Osteoblast (primary cell): ENCODE results near the gene PRRG1. TPM values are rescaled to one million over a fixed set of nuclear protein-coding genes. Genes with fewer than 3 reads are reported as not detected.
A peak's percentile ranks its signal among the peaks of the same experiment; 100 is the strongest.

Experiments
- DNase-seq: peaks from one replicate; pipeline ENCODE4 v3.0.0; 2011; ENCODE audit warnings: low spot score, mixed read lengths; ENCODE audit not compliant: insufficient read length; ENCODE audit errors: missing footprints
- H2AFZ ChIP-seq: 2 replicates; pipeline ENCODE4 v1.6.0; 2011; ENCODE audit warnings: mild to moderate bottlenecking, low read length
- H3K27ac ChIP-seq: 2 replicates; pipeline ENCODE4 v1.5.1; 2011; ENCODE audit warnings: mild to moderate bottlenecking, low read depth, low read length, moderate library complexity
- H3K27me3 ChIP-seq: 2 replicates; pipeline ENCODE4 v1.6.0; 2012; ENCODE audit warnings: mild to moderate bottlenecking, control low read depth, inconsistent platforms, low read length, moderate library complexity; ENCODE audit not compliant: insufficient read depth
- H3K36me3 ChIP-seq: 2 replicates; pipeline ENCODE4 v1.5.1; 2011; ENCODE audit warnings: mild to moderate bottlenecking, low read length, control low read depth, moderate library complexity; ENCODE audit not compliant: insufficient read depth
- H3K4me1 ChIP-seq: 2 replicates; pipeline ENCODE4 v1.5.1; 2011; ENCODE audit warnings: mild to moderate bottlenecking, low read length, control low read depth, moderate library complexity; ENCODE audit not compliant: insufficient read depth
- H3K4me2 ChIP-seq: 2 replicates; pipeline ENCODE4 v1.6.0; 2011; ENCODE audit warnings: mild to moderate bottlenecking, low read length; ENCODE audit not compliant: insufficient read depth
- H3K4me3 ChIP-seq: fragments of 200-600 bp; sonication (generic); 3 replicates; pipeline ENCODE4 v1.5.1; 2012; ENCODE audit warnings: mild to moderate bottlenecking, low read length, inconsistent platforms; ENCODE audit not compliant: insufficient read depth
- H3K79me2 ChIP-seq: 2 replicates; pipeline ENCODE4 v1.6.0; 2012; ENCODE audit warnings: mild to moderate bottlenecking, low read length, control low read depth, inconsistent platforms; ENCODE audit not compliant: insufficient read depth
- H3K9me3 ChIP-seq: 2 replicates; pipeline ENCODE4 v1.5.1; 2011; ENCODE audit warnings: low read depth, low read length, control low read depth
- H4K20me1 ChIP-seq: 2 replicates; pipeline ENCODE4 v1.6.0; 2012; ENCODE audit warnings: mild to moderate bottlenecking, low read length, control low read depth; ENCODE audit not compliant: insufficient read depth
- CTCF ChIP-seq: IDR thresholded peaks from 2 replicates; pipeline ENCODE4 v1.5.1; 2011; ENCODE audit warnings: mild to moderate bottlenecking, low read depth, low read length, moderate library complexity; ENCODE audit errors: extremely low read depth
- total RNA-seq: library from RNA; depleted of rRNA; stranded (reverse); fragments of >200 nt; gene quantifications from 2 replicates; pipeline ENCODE4 v1.2.3, GENCODE V29; 2012

Gene PRRG1
- total RNA-seq, 1 donor = 16.3 TPM

DNA sequence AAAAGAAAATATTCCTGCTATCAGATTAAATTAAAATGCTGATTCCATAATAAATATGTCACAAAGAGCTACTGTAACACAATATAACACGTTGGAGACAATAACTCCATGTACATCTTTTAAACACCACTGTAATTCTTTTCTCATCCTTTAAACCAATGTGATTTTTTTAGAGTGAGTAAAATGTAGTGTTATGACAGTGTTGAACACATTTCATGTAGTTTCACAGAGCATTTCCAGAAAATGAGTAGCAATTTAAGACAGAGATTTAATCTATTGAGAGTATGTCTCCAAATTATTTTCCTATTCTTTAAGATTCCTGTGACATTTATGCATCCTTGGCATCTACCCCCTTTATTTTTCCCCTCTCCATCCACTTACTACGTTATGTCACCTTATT is 17.1 kb upstream of the PRRG1 start:
- no peak overlapping the region for H3K4me3 ChIP-seq

DNA sequence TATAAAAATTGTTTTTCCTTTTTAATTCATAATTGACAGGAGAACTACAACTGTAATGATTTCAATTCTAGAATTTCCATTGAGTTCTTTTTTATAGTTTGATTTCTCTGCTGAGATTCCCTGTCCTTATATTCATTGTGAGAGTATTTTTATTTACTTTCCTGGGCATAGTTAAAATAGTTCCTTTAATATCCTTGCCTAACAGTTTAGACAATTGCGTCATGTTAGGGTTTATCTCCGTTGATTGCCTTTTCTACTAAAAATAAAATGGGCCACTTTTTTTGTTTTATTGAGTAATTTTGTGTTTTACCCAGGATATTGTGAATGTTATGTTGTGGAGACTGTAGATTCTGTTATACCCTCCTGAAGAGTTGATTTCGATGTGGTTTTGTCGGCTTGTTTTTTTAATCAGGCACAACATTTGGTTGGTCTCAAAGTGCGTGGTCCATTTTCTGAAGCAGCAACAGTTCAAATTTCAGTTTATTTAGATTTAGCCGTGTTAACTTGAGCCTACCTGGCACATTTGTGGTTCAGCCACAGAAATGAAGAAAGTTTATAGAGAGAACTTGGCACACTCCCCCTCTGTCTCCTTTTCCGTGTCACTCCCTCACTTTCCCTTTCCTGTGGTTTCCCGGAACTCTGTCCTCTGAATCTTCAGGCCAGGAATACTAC is 16.0 kb upstream of the PRRG1 start:
- H3K27me3 ChIP-seq = no peaks in the 10 kb centered on the region
- H3K9me3 ChIP-seq = no peaks in the 10 kb centered on the region
- DNase-seq = no peak
- H4K20me1 ChIP-seq = no peaks in the 10 kb centered on the region
- no peak for TF ChIP-seq CTCF
- peak overlapping the region; percentile 57 for H2AFZ ChIP-seq
- peak overlapping the region; percentile 46 for H3K4me3 ChIP-seq
- no peaks in the 10 kb centered on the region for H3K4me1 ChIP-seq
- H3K36me3 ChIP-seq = no peaks in the 10 kb centered on the region
- H3K4me2 ChIP-seq = peak overlapping the region; percentile 37
- H3K79me2 ChIP-seq = no peaks in the 10 kb centered on the region
- no peak overlapping the region for H3K27ac ChIP-seq

More for the DNA sequence above, 17.1 kb upstream of the PRRG1 start:
- Histone ChIP-seq H3K79me2 (no peaks in the 10 kb centered on the region), H3K27me3 (no peaks in the 10 kb centered on the region), H2AFZ (no peak overlapping the region), H3K9me3 (no peaks in the 10 kb centered on the region), H3K27ac (no peak overlapping the region), H3K36me3 (no peaks in the 10 kb centered on the region), H4K20me1 (no peaks in the 10 kb centered on the region), H3K4me1 (no peaks in the 10 kb centered on the region), H3K4me2 (no peak overlapping the region)
- DNase-seq = no peak
- no peak for TF ChIP-seq CTCF

GRCh38 chrX:37347420-37347819 is 1.7 kb upstream of the PRRG1 start:
- TF ChIP-seq CTCF = no peak
- peak overlapping the region; percentile 16 for H3K4me2 ChIP-seq
- peaks cover 19% of the 10 kb centered on the region for H3K79me2 ChIP-seq
- H2AFZ ChIP-seq = no peak overlapping the region
- no peak overlapping the region for H3K27ac ChIP-seq
- H3K27me3 ChIP-seq = no peaks in the 10 kb centered on the region
- peaks cover 11% of the 10 kb centered on the region for H3K4me1 ChIP-seq
- no peaks in the 10 kb centered on the region for H3K36me3 ChIP-seq
- no peaks in the 10 kb centered on the region for H3K9me3 ChIP-seq
- no peak overlapping the region for H3K4me3 ChIP-seq
- peaks cover 3% of the 10 kb centered on the region for H4K20me1 ChIP-seq
- no peak for DNase-seq

DNA sequence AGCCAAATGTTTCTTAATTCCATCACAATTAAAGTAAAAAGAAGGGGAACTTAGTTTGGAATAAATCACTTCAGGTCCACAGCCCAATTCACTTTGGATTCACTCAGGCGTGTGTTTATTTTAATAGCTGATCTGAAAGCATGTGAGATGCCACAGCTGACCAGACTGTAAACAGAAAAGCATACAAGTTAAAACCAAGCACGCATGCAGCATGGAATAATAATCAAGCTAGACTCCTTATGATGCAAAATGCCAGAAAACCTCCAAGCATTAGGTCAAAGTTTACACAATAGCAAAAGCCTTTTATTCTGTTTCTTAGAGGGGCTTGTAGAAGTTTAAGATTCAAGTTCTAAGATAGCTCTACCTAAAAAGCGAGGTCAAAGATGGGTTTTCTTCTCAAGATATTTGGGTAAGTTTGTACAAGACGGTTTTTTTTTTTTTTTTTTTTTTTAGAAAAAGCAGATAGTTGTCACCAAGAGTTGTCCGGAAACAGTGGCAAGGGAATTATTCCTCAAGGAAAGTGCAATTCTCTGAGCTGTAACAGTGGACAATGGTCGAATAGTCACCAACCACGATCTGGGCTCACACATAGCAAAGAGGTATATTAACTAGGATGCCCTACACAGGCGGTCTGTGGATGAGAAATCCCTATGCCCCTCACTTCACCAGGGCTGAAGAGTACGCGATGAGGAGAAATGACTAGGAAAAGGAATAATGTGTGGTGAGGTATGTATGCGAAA is 763 bp upstream of the PRRG1 start:
- peak overlapping the region; percentile 70 for H2AFZ ChIP-seq
- peaks cover 3% of the 10 kb centered on the region for H4K20me1 ChIP-seq
- H3K79me2 ChIP-seq = peaks cover 23% of the 10 kb centered on the region
- H3K36me3 ChIP-seq = no peaks in the 10 kb centered on the region
- H3K4me1 ChIP-seq = peaks cover 11% of the 10 kb centered on the region
- TF ChIP-seq CTCF = no peak
- H3K4me2 ChIP-seq = peak overlapping the region; percentile 79
- H3K9me3 ChIP-seq = no peaks in the 10 kb centered on the region
- no peak for DNase-seq
- peak overlapping the region; percentile 47 for H3K27ac ChIP-seq
- H3K27me3 ChIP-seq = no peaks in the 10 kb centered on the region
- peak overlapping the region; percentile 71 for H3K4me3 ChIP-seq
